Skeletal muscle tissue (tissue), 4 donors: ENCODE results near the gene IL1RN. TPM values are rescaled to one million over a fixed set of nuclear protein-coding genes. Genes with fewer than 3 reads are reported as not detected.
A peak's percentile ranks its signal among the peaks of the same experiment; 100 is the strongest.

ENCODE experiments used
- H3K27ac ChIP-seq: one replicate; pipeline ENCODE4 v1.7.0; 2013; ENCODE audit warnings: mild to moderate bottlenecking, low read depth, low read length, inconsistent platforms
- H3K27me3 ChIP-seq, 3 donors: one replicate each; pipeline ENCODE4 v1.7.0; 2013; ENCODE audit warnings: low read length in 3 of 3; ENCODE audit not compliant: control insufficient read depth in 3 of 3, insufficient read depth in 3 of 3
- H3K36me3 ChIP-seq, 3 donors: one replicate each; pipeline ENCODE4 v1.7.0; 2013; ENCODE audit warnings: low read length in 3 of 3; ENCODE audit not compliant: control insufficient read depth in 3 of 3, insufficient read depth in 3 of 3
- H3K4me1 ChIP-seq, 3 donors: one replicate each; pipeline ENCODE4 v1.7.0; 2013; ENCODE audit warnings: low read length in 3 of 3, mild to moderate bottlenecking in 3 of 3; ENCODE audit not compliant: control insufficient read depth in 3 of 3, insufficient read depth in 3 of 3
- H3K4me3 ChIP-seq, 3 donors: one replicate each; pipeline ENCODE4 v1.7.0; 2013; ENCODE audit warnings: low read length in 3 of 3
- H3K9ac ChIP-seq, 3 donors: one replicate each; pipeline ENCODE4 v1.7.0; 2013; ENCODE audit warnings: low read length in 3 of 3, mild to moderate bottlenecking in 3 of 3, moderate library complexity in 2 of 3, low read depth in 1 of 3
- H3K9me3 ChIP-seq, 3 donors: one replicate each; pipeline ENCODE4 v1.7.0; 2013; ENCODE audit warnings: low read length in 3 of 3; ENCODE audit not compliant: control insufficient read depth in 3 of 3
- total RNA-seq: library from RNA; depleted of rRNA; stranded (reverse); fragments of >200 nt; gene quantifications from one replicate; pipeline ENCODE4 v1.2.3, GENCODE V29; 2014
- donor health status: Osteomylitis.

The IL1RN gene, protein sequence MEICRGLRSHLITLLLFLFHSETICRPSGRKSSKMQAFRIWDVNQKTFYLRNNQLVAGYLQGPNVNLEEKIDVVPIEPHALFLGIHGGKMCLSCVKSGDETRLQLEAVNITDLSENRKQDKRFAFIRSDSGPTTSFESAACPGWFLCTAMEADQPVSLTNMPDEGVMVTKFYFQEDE
- total RNA-seq = not detected

DNA sequence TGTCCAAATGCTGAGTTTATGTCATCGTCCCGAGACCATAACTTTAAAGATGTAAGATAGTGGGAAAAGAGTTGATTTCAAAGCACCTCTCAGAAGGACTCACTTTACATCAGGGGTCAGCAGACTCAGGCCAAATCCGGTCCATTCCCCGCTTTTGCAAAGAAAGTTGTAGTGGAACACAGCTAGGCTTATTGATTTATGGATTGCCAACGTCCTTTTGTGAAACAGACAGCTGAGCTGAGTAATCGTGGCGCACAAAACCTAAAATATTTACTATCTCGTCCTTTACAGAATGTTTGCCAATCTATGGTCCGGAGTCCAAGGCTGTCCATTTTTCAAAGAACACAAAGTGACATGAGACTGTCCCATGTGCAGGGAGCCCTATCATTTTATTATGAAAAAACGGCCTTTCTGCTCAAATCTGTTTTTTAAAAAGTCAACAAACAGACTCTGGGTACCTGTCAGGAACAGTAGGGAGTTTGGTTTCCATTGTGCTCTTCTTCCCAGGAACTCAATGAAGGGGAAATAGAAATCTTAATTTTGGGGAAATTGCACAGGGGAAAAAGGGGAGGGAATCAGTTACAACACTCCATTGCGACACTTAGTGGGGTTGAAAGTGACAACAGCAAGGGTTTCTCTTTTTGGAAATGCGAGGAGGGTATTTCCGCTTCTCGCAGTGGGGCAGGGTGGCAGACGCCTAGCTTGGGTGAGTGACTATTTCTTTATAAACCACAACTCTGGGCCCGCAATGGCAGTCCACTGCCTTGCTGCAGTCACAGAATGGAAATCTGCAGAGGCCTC lies at the start of gene IL1RN:
IL1RN (plus strand) TSS at position 754 of the 801 bp plus-strand sequence; CDS start at position 781, 27 bp downstream.
- H3K4me3 ChIP-seq = peak within 1 kb of the TSS in 1 of 3 donors; percentile 20
- H3K9me3 ChIP-seq = no peaks in the 10 kb centered on the region
- H3K4me1 ChIP-seq = peaks cover 0 to 8% (median 7%) of the 10 kb centered on the region in 3 donors
- no peak within 1 kb of the TSS for H3K27ac ChIP-seq
- no peak within 1 kb of the TSS for H3K9ac ChIP-seq
- H3K27me3 ChIP-seq = no peaks in the 10 kb centered on the region
- H3K36me3 ChIP-seq = no peaks in the 10 kb centered on the region

DNA sequence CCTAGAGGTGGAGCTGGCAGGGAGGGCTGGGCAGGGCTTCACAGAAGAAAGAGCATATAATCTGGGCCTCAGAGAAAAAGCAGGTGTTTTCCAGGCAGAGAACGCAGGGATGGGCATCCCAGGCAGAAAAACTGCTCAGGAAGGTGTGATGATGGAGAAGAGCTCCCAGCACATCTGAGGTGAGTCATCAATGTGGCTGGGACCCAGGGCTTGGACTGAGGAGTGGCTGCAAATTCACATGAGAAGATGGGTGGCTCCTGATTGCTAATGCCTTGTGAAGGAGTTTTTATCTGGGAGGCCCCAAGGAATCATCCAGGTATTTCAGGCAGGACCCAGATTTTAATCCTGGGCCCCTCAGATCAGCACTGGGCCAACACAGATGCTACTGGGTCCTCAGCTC lies 49.5 kb upstream of the IL1RN start:
- Histone ChIP-seq H3K27ac (no peak overlapping the region), H3K9me3 (no peaks in the 10 kb centered on the region), H3K4me3 (no peak overlapping the region), H3K4me1 (no peaks in the 10 kb centered on the region), H3K9ac (no peak overlapping the region), H3K27me3 (peaks cover 0 to 9% (median 3%) of the 10 kb centered on the region in 3 donors), H3K36me3 (no peaks in the 10 kb centered on the region)

DNA sequence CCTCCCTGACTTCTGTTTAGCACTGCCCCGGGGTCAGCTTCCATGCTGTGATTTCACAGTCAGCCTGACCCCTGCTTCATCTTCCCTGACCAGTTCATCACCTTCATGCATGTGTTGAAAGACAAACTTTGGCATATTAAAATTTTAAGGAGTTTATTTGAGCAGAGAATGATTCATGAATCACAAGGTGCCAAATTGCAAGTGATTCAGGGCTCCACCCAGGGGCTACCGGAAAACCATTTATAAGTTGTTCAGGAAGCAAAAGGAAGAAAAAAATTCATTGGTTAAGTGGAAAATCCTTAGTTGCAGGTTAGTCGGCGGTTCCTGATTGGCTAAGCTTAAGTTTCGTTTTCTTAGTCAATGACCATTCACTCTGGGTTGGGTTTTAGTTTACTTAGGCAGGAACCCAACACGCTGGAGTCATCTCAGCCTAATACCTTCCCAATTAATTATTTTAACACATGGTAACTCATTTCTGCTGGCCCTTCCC lies 49.0 kb upstream of the IL1RN start:
- Histone ChIP-seq H3K9me3 (no peaks in the 10 kb centered on the region), H3K27ac (no peak overlapping the region), H3K36me3 (no peaks in the 10 kb centered on the region), H3K4me3 (no peak overlapping the region), H3K27me3 (peaks cover 0 to 9% (median 3%) of the 10 kb centered on the region in 3 donors), H3K9ac (no peak overlapping the region), H3K4me1 (no peaks in the 10 kb centered on the region)

DNA sequence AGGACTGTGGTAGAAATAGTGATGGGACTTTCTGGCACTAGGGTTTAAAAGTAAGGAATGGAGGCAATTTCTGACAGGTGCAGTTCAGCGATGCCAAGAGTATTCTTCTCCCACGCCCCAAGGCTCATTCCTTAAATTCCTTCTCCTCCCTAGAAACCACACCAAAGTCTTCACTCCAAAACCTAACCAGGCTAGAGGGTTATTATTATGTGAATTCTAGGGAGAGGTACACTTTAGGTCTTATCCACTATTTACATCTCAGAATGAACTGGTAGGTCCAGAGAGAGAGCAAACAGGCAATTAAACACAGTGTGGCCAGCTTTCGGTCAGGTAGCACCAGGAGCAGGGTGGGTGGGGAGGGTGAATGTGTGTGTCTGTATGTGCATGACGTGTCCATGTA lies 48.3 kb upstream of the IL1RN start:
- H3K27me3 ChIP-seq = peaks cover 0 to 9% (median 3%) of the 10 kb centered on the region in 3 donors
- H3K4me1 ChIP-seq = no peaks in the 10 kb centered on the region
- no peak overlapping the region for H3K27ac ChIP-seq
- H3K36me3 ChIP-seq = no peaks in the 10 kb centered on the region
- no peak overlapping the region for H3K9ac ChIP-seq
- H3K9me3 ChIP-seq = no peaks in the 10 kb centered on the region
- no peak overlapping the region for H3K4me3 ChIP-seq

DNA sequence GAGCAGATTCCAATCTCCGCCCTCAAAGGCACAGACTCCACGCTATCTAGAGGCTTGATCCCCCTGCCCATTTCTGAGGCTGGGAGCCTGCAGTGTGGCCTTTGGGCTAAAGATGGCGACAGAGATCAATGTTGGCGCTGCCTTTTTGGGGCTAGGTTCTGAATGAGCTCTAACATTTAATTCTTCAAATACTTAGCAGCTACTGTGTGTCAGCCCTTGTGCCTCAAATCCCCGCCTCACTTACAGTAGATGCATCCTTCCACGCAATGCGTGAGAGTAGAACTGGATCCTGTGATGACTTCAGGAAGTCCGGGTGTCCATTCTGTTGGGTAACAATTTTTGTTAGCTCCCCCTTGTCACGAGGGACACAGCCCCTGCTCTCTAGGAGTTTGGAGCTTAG lies 47.3 kb upstream of the IL1RN start:
- H3K27me3 ChIP-seq = peaks cover 0 to 6% (median 3%) of the 10 kb centered on the region in 3 donors
- H3K36me3 ChIP-seq = no peaks in the 10 kb centered on the region

DNA sequence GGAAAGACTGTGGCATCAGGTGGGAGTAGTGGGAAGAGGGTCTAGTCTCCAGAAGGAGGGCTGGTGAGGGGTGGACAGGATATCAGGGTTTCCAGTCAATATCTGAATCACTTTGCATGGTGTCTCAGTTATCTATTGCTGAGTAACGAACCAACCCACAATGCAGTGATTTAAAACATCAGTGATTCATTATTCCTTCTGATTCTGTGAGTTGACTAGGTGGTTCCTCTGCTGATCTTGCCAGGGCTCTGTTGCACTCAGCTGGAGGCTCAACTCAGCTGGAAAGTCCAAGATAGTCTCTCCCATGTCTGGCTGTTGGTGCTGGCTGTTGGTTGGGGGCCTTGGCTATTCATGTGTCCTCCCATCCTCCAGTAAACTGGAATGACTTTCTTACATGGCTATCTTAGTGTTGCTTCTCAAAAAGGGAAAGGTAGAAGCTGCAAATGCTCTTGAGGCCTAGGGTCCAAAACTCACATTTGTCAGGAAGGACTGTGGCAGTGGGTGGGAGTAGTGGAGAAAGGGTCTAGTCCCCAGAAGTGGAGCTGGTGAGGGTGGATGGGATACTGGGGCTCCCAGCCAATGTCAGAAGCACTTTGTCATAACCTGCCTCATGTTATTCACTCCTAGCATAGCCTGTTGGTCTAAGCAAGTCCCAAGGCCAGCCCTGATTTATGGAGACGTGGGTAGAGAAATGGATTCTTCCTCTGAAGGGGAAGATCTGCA lies 45.7 kb upstream of the IL1RN start:
- no peaks in the 10 kb centered on the region for H3K36me3 ChIP-seq
- no peaks in the 10 kb centered on the region for H3K4me1 ChIP-seq

More for the DNA sequence above, 47.3 kb upstream of the IL1RN start:
- Histone ChIP-seq H3K4me1 (no peaks in the 10 kb centered on the region), H3K9me3 (no peaks in the 10 kb centered on the region), H3K27ac (no peak overlapping the region), H3K4me3 (no peak overlapping the region), H3K9ac (no peak overlapping the region)

DNA sequence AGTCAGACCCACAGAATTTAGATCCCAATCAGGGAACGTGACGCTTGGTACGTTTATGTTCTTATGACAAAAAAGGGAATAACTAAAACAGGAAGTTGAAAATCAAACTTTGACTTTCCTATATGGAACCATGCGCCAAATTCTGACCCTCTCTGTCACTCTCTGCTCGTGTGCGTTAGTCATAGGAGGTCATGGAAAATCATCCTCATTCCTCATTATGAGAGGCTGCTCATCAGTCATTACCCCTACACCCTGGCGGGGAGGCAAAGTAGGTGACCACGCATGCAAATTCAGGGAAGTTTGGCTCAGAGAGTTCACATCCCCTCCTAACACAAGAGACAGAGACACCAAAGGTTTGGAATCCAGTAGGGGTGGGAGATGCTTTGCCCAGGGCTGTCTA lies 44.1 kb upstream of the IL1RN start:
- Histone ChIP-seq H3K27ac (no peak overlapping the region), H3K4me1 (no peaks in the 10 kb centered on the region), H3K9ac (no peak overlapping the region), H3K9me3 (peaks cover 0 to 5% (median 2%) of the 10 kb centered on the region in 3 donors), H3K4me3 (no peak overlapping the region), H3K36me3 (no peaks in the 10 kb centered on the region), H3K27me3 (peaks cover 0 to 6% (median 3%) of the 10 kb centered on the region in 3 donors)

More for the DNA sequence above, 45.7 kb upstream of the IL1RN start:
- Histone ChIP-seq H3K9me3 (no peaks in the 10 kb centered on the region), H3K27me3 (peaks cover 0 to 6% (median 3%) of the 10 kb centered on the region in 3 donors), H3K27ac (no peak overlapping the region), H3K9ac (no peak overlapping the region), H3K4me3 (no peak overlapping the region)

DNA sequence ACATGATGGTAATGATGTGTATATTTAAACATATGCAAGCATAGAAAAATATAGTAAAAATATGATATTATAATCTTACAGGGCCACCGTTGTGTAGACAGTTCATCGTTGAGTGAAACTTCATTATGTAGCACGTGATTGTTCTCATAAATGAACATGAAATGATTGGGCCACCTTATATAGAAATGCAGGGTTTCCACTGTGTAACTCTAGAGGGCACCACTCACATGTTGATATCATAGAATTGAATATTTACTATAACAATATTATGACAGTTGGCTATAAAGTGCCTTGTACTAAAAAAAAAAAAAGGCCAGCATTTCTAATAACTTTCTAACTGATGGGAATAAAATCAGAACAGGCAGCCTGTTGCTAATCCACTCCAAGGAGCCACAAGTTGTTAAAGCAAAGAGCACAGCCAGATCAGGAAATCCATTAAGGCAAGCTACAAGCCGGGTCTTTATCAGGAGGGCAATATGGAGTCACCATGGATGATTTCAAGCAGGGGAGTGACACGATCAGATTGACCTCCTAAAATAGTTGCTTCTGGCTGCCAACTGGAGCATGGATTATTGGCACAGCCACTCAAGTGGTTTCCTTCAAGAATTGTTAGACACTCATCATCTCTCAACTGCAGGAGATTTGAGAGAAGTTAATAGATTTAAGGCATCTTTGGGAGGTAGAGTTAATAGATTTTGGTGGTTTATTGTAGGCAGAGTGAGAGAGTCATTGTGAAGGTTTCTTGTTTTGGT lies 43.0 kb upstream of the IL1RN start:
- Histone ChIP-seq H3K4me3 (no peak overlapping the region), H3K4me1 (no peaks in the 10 kb centered on the region), H3K9ac (no peak overlapping the region), H3K36me3 (no peaks in the 10 kb centered on the region), H3K9me3 (peaks cover 0 to 5% (median 2%) of the 10 kb centered on the region in 3 donors), H3K27me3 (peaks cover 0 to 6% (median 3%) of the 10 kb centered on the region in 3 donors), H3K27ac (no peak overlapping the region)

DNA sequence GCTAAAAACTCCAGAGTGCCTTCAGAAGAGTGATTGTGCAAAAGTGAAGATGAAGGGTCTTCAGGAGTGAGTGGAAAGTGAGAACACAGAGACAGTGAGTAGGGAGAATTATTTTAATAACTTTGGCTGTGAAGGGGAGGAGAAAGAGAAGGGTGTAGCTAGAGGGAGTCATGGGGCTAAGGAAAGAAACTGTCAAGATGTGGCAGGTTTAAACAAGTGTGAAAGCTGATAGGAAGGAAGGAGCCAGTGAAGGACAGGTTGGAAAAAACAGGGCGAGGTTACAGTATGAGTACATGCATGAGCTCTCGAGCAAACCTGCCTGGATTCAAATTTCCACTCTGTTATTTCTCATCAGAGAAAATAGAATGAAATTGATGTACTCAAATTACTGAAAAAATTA lies 41.9 kb upstream of the IL1RN start:
- Histone ChIP-seq H3K4me3 (no peak overlapping the region), H3K9me3 (peaks cover 0 to 5% (median 2%) of the 10 kb centered on the region in 3 donors), H3K4me1 (no peaks in the 10 kb centered on the region), H3K27me3 (peaks cover 0 to 10% (median 3%) of the 10 kb centered on the region in 3 donors), H3K9ac (no peak overlapping the region), H3K27ac (no peak overlapping the region), H3K36me3 (no peaks in the 10 kb centered on the region)
